Tibial nerve (tissue), 3 donors: ENCODE results near the gene CELF3.

Experiments
- POLR2A ChIP-seq, 2 donors: fragments of 450-650 bp; IDR thresholded peaks; one replicate each; pipeline ENCODE4 v1.6.1; 2017; ENCODE audit warnings: antibody characterized with exemption in 2 of 2, mild to moderate bottlenecking in 2 of 2, moderate library complexity in 2 of 2
- TF ChIP-seq, protein P1 (sequence below), 5 experiments: fragments of 200-600 bp in 3 of 5; fragments of 450-650 bp in 2 of 5; sonication (generic) in 3 of 5; IDR thresholded peaks; one replicate each; pipeline ENCODE4 v1.5.1; 2016 to 2019; ENCODE audit warnings: antibody characterized with exemption in 5 of 5, mild to moderate bottlenecking in 3 of 5, moderate library complexity in 2 of 5

- TF ChIP-seq, protein P1, sequence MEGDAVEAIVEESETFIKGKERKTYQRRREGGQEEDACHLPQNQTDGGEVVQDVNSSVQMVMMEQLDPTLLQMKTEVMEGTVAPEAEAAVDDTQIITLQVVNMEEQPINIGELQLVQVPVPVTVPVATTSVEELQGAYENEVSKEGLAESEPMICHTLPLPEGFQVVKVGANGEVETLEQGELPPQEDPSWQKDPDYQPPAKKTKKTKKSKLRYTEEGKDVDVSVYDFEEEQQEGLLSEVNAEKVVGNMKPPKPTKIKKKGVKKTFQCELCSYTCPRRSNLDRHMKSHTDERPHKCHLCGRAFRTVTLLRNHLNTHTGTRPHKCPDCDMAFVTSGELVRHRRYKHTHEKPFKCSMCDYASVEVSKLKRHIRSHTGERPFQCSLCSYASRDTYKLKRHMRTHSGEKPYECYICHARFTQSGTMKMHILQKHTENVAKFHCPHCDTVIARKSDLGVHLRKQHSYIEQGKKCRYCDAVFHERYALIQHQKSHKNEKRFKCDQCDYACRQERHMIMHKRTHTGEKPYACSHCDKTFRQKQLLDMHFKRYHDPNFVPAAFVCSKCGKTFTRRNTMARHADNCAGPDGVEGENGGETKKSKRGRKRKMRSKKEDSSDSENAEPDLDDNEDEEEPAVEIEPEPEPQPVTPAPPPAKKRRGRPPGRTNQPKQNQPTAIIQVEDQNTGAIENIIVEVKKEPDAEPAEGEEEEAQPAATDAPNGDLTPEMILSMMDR (IDR thresholded peaks at IDR 0.05) = no peak
- no peak for TF ChIP-seq POLR2A (IDR thresholded peaks at IDR 0.05)
Observed at GRCh38 chr1:151729157-151729965, 12.8 kb upstream of the CELF3 start.
